ENCODE results near the gene LPAR3. TPM values are rescaled to one million over a fixed set of nuclear protein-coding genes. Genes with fewer than 3 reads are reported as not detected.

LPAR3 gene
- total RNA-seq, 1 donor from 2014 or later = 14.0 TPM

GRCh38 chr1:84823991-84824390, 69.0 kb downstream of the LPAR3 start:
- no peak for DNase-seq
- H3K9me3 Mint-ChIP-seq (ENCODE audit: unreplicated experiment) = peaks cover 6% of the 10 kb centered on the region
- H3K27me3 Mint-ChIP-seq (ENCODE audit: unreplicated experiment) = peaks cover 2% of the 10 kb centered on the region
- TF ChIP-seq, protein P1, sequence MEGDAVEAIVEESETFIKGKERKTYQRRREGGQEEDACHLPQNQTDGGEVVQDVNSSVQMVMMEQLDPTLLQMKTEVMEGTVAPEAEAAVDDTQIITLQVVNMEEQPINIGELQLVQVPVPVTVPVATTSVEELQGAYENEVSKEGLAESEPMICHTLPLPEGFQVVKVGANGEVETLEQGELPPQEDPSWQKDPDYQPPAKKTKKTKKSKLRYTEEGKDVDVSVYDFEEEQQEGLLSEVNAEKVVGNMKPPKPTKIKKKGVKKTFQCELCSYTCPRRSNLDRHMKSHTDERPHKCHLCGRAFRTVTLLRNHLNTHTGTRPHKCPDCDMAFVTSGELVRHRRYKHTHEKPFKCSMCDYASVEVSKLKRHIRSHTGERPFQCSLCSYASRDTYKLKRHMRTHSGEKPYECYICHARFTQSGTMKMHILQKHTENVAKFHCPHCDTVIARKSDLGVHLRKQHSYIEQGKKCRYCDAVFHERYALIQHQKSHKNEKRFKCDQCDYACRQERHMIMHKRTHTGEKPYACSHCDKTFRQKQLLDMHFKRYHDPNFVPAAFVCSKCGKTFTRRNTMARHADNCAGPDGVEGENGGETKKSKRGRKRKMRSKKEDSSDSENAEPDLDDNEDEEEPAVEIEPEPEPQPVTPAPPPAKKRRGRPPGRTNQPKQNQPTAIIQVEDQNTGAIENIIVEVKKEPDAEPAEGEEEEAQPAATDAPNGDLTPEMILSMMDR (IDR thresholded peaks at IDR 0.05; ENCODE audit: partially characterized antibody, unreplicated experiment) = no peak
- no peaks in the 10 kb centered on the region for H3K36me3 Mint-ChIP-seq (ENCODE audit: unreplicated experiment)
- H3K4me1 Mint-ChIP-seq (ENCODE audit: low read depth, unreplicated experiment) = peaks cover 14% of the 10 kb centered on the region
- no peak overlapping the region for H3K4me3 Mint-ChIP-seq (ENCODE audit: unreplicated experiment)
- H3K27ac Mint-ChIP-seq (ENCODE audit: unreplicated experiment) = no peak overlapping the region

DNA sequence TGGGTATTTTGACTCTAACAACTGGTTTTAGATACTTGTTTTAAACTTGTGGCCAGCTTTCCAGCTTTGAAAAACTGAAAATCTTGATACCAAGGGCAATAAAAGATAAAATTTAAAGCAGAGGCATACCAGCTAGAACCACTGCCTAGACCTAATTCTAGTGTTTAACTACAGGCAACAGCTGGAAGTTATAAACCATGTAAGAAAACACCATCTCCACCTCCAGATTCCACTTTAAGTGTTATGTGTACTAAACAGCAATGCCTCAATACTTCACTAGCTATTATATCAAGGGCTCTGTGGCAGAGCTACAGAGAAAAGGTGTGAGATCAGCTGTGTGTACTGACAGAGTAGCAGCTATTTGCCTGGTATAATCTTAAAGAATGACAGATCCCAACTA, 69.5 kb downstream of the LPAR3 start:
- peaks cover 14% of the 10 kb centered on the region for H3K4me1 Mint-ChIP-seq (ENCODE audit: low read depth, unreplicated experiment)

GRCh38 chr1:84810343-84810742, 82.7 kb downstream of the LPAR3 start:
- peaks cover 2% of the 10 kb centered on the region for H3K27me3 Mint-ChIP-seq (ENCODE audit: unreplicated experiment)
- H3K36me3 Mint-ChIP-seq (ENCODE audit: unreplicated experiment) = no peaks in the 10 kb centered on the region
- no peaks in the 10 kb centered on the region for H3K9me3 Mint-ChIP-seq (ENCODE audit: unreplicated experiment)
- no peak overlapping the region for H3K27ac Mint-ChIP-seq (ENCODE audit: unreplicated experiment)
- no peaks in the 10 kb centered on the region for H3K4me1 Mint-ChIP-seq (ENCODE audit: low read depth, unreplicated experiment)
- TF ChIP-seq, protein P1 (IDR thresholded peaks at IDR 0.05; ENCODE audit: partially characterized antibody, unreplicated experiment) = no peak
- H3K4me3 Mint-ChIP-seq (ENCODE audit: unreplicated experiment) = no peak overlapping the region
- no peak for DNase-seq

More for the DNA sequence above, 69.5 kb downstream of the LPAR3 start:
- Mint-ChIP-seq H3K9me3 (ENCODE audit: unreplicated experiment) (peaks cover 3% of the 10 kb centered on the region), H3K4me3 (ENCODE audit: unreplicated experiment) (no peak overlapping the region), H3K27me3 (ENCODE audit: unreplicated experiment) (peaks cover 2% of the 10 kb centered on the region), H3K27ac (ENCODE audit: unreplicated experiment) (no peak overlapping the region), H3K36me3 (ENCODE audit: unreplicated experiment) (no peaks in the 10 kb centered on the region)
- TF ChIP-seq, protein P1 (IDR thresholded peaks at IDR 0.05; ENCODE audit: partially characterized antibody, unreplicated experiment) = no peak
- DNase-seq = no peak

GRCh38 chr1:84809023-84809422, 84.0 kb downstream of the LPAR3 start:
- Mint-ChIP-seq H3K4me1 (ENCODE audit: low read depth, unreplicated experiment) (no peaks in the 10 kb centered on the region), H3K4me3 (ENCODE audit: unreplicated experiment) (no peak overlapping the region), H3K27me3 (ENCODE audit: unreplicated experiment) (no peaks in the 10 kb centered on the region), H3K36me3 (ENCODE audit: unreplicated experiment) (no peaks in the 10 kb centered on the region), H3K9me3 (ENCODE audit: unreplicated experiment) (no peaks in the 10 kb centered on the region), H3K27ac (ENCODE audit: unreplicated experiment) (no peak overlapping the region)
- TF ChIP-seq, protein P1 (IDR thresholded peaks at IDR 0.05; ENCODE audit: partially characterized antibody, unreplicated experiment) = no peak
- DNase-seq = no peak

GRCh38 chr1:84803604-84804003, 89.4 kb downstream of the LPAR3 start:
- Mint-ChIP-seq H3K27me3 (ENCODE audit: unreplicated experiment) (no peaks in the 10 kb centered on the region), H3K4me3 (ENCODE audit: unreplicated experiment) (no peak overlapping the region), H3K27ac (ENCODE audit: unreplicated experiment) (no peak overlapping the region), H3K4me1 (ENCODE audit: low read depth, unreplicated experiment) (no peaks in the 10 kb centered on the region), H3K9me3 (ENCODE audit: unreplicated experiment) (no peaks in the 10 kb centered on the region), H3K36me3 (ENCODE audit: unreplicated experiment) (no peaks in the 10 kb centered on the region)
- no peak for DNase-seq
- TF ChIP-seq, protein P1 (IDR thresholded peaks at IDR 0.05; ENCODE audit: partially characterized antibody, unreplicated experiment) = no peak

Measured in glutamatergic neuron (in vitro differentiated cells).